ENCODE results near the gene DHRS7B. TPM values are rescaled to one million over a fixed set of nuclear protein-coding genes. Genes with fewer than 3 reads are reported as not detected.

DHRS7B gene
- total and polyA plus RNA-seq, 10 donors: 13.3 to 31.3 (median 18.7) TPM

- intact Hi-C loops (cut with DNase I; ENCODE audit: low total_unique reads): no loop called here
- no peaks in the 10 kb centered on the region for H3K9me3 ChIP-seq
- no peaks in the 10 kb centered on the region for H3K36me3 ChIP-seq
- DNase-seq: no peak
- H3K27ac ChIP-seq: no peak overlapping the region
- TF ChIP-seq POLR2A (IDR thresholded peaks at IDR 0.05) (no peak), CTCF (IDR thresholded peaks at IDR 0.05 in 8 of 11, conservative IDR thresholded peaks at IDR 0.05 in 3 of 11) (no peak), POLR2AphosphoS5 (IDR thresholded peaks at IDR 0.05) (no peak)
- no peak overlapping the region for H3K4me3 ChIP-seq
- H3K4me1 ChIP-seq: peaks cover 0 to 7% (median 0%) of the 10 kb centered on the region in 6 donors
- WGBS, 5 donors: 74 to 86% (median 79%) methylated on average over 7 of the region's 7 CpGs
- H3K27me3 ChIP-seq (replicated peaks in 1 of 7): no peaks in the 10 kb centered on the region
Observed at GRCh38 chr17:21089933-21090901, 36.5 kb upstream of the DHRS7B start.

- 46 to 73% (median 58%) methylated on average over 4 of the region's 4 CpGs for WGBS, 5 donors
Observed at GRCh38 chr17:21090902-21091618, 35.7 kb upstream of the DHRS7B start.

GRCh38 chr17:21094298-21094704, 32.5 kb upstream of the DHRS7B start:
- WGBS, 5 donors: 85 to 94% (median 92%) methylated on average over 5 of the region's 5 CpGs
- TF ChIP-seq POLR2A (IDR thresholded peaks at IDR 0.05) (no peak), POLR2AphosphoS5 (IDR thresholded peaks at IDR 0.05) (no peak), CTCF (IDR thresholded peaks at IDR 0.05 in 8 of 11, conservative IDR thresholded peaks at IDR 0.05 in 3 of 11) (no peak)
- intact Hi-C loops (cut with DNase I; ENCODE audit: low total_unique reads): no loop called here

More at GRCh38 chr17:21090902-21091618, 35.7 kb upstream of the DHRS7B start:
- peaks cover 0 to 7% (median 0%) of the 10 kb centered on the region in 6 donors for H3K4me1 ChIP-seq
- intact Hi-C loops (cut with DNase I; ENCODE audit: low total_unique reads): no loop called here
- no peaks in the 10 kb centered on the region for H3K36me3 ChIP-seq
- no peak overlapping the region for H3K4me3 ChIP-seq
- TF ChIP-seq CTCF (IDR thresholded peaks at IDR 0.05 in 8 of 11, conservative IDR thresholded peaks at IDR 0.05 in 3 of 11): no peak
- no peak for TF ChIP-seq POLR2AphosphoS5 (IDR thresholded peaks at IDR 0.05)
- no peak for TF ChIP-seq POLR2A (IDR thresholded peaks at IDR 0.05)
- H3K27ac ChIP-seq: no peak overlapping the region
- no peak for DNase-seq
- no peaks in the 10 kb centered on the region for H3K27me3 ChIP-seq (replicated peaks in 1 of 7)
- H3K9me3 ChIP-seq: no peaks in the 10 kb centered on the region

GRCh38 chr17:21095735-21096134, 31.0 kb upstream of the DHRS7B start:
- intact Hi-C loops (cut with DNase I; ENCODE audit: low total_unique reads): no loop called here

More at GRCh38 chr17:21094298-21094704, 32.5 kb upstream of the DHRS7B start:
- no peak for DNase-seq
- no peak overlapping the region for H3K4me3 ChIP-seq
- peaks cover 0 to 16% (median 8%) of the 10 kb centered on the region in 6 donors for H3K4me1 ChIP-seq
- no peaks in the 10 kb centered on the region for H3K9me3 ChIP-seq
- H3K27ac ChIP-seq: no peak overlapping the region
- H3K36me3 ChIP-seq: no peaks in the 10 kb centered on the region
- H3K27me3 ChIP-seq (replicated peaks in 1 of 7): no peaks in the 10 kb centered on the region

More at GRCh38 chr17:21095735-21096134, 31.0 kb upstream of the DHRS7B start:
- Histone ChIP-seq H3K27ac (no peak overlapping the region), H3K4me1 (peaks cover 0 to 25% (median 16%) of the 10 kb centered on the region in 6 donors), H3K4me3 (no peak overlapping the region), H3K27me3 (replicated peaks in 1 of 7) (no peaks in the 10 kb centered on the region), H3K9me3 (no peaks in the 10 kb centered on the region), H3K36me3 (no peaks in the 10 kb centered on the region)
- TF ChIP-seq POLR2AphosphoS5 (IDR thresholded peaks at IDR 0.05) (no peak), CTCF (IDR thresholded peaks at IDR 0.05 in 8 of 11, conservative IDR thresholded peaks at IDR 0.05 in 3 of 11) (no peak), POLR2A (IDR thresholded peaks at IDR 0.05) (no peak)
- no peak for DNase-seq
- 81 to 94% (median 88%) methylated on average over 3 of the region's 3 CpGs for WGBS, 5 donors

All from spleen (tissue), 11 donors.